Activated naive CD4-positive, alpha-beta T cell treated with anti-CD3 and anti-CD28 coated beads, Interleukin-2, amount 10 ng/mL, durations not matched to agents 7 days and 5 days (primary cell): Measurements from ENCODE around the gene CDT1.

Experiments used
- CTCF ChIA-PET: fragments of 350-600 bp; sonication (Branson Sonifier 250); formaldehyde crosslinking; loops from one replicate; lab custom pipeline; 2021; ENCODE audit warnings: antibody characterized with exemption; lab: Charles Lee
- DNase-seq: peaks from one replicate; pipeline ENCODE4 v3.0.0-alpha.2; 2020
- H3K27ac Mint-ChIP-seq: one replicate; pipeline ENCODE4 v1.8.0; 2021; ENCODE audit warnings: mild to moderate bottlenecking, moderate library complexity, mixed read lengths
- H3K27me3 Mint-ChIP-seq: one replicate; pipeline ENCODE4 v1.8.0; 2021; ENCODE audit warnings: mild to moderate bottlenecking, mixed read lengths
- H3K36me3 Mint-ChIP-seq: one replicate; pipeline ENCODE4 v1.8.0; 2021; ENCODE audit warnings: mixed read lengths
- H3K4me1 Mint-ChIP-seq: one replicate; pipeline ENCODE4 v1.8.0; 2021; ENCODE audit warnings: mixed read lengths
- H3K4me3 Mint-ChIP-seq: one replicate; pipeline ENCODE4 v1.8.0; 2021; ENCODE audit warnings: mild to moderate bottlenecking, moderate library complexity, mixed read lengths
- H3K9me3 Mint-ChIP-seq: one replicate; pipeline ENCODE4 v1.8.0; 2021; ENCODE audit warnings: mixed read lengths

Gene CDT1

DNA sequence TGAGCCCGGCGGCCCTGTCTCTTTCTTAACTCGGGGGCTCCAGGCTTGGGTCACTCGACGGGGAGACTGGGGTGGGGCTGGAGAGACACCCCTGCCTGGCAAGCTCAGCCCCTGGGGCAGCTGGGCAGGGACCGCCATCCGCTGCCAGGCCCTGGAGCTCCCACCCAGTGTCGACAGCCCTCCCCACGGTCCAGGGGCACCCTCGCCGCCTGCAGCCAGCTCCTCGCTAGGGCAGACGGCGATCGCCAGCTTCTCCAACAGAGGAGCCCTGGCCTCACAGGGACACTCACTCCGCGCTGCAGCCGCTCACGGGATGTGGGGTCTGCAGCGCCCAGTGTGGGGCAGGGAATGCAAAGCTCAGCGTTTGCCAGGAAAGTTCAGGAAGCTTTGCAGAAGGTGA is 24.1 kb downstream of the CDT1 start:
- no peak for DNase-seq
- CTCF ChIA-PET = no interaction called here
- H3K36me3 Mint-ChIP-seq = no peaks in the 10 kb centered on the region
- no peak overlapping the region for H3K4me3 Mint-ChIP-seq
- H3K27me3 Mint-ChIP-seq = no peaks in the 10 kb centered on the region
- no peaks in the 10 kb centered on the region for H3K4me1 Mint-ChIP-seq
- H3K9me3 Mint-ChIP-seq = no peaks in the 10 kb centered on the region
- H3K27ac Mint-ChIP-seq = no peak overlapping the region

DNA sequence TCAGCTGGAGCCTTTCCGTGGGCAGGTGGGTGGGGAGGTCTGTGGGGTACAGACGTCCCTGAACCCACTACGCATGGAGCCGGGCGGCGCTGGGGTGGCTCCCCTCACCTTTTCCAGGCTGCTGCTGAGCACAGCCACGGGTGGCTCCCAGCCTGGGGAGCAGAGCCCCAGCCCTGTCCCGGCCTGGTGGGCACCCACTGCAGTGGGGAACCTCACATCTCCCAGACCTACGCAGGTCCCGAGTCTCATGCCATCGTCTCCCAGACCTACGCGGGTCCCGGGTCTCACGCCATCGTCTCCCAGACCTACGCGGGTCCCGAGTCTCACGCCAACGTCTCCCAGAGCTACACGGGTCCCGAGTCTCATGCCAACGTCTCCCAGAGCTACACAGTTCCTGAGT is 25.1 kb downstream of the CDT1 start:
- no peaks in the 10 kb centered on the region for H3K9me3 Mint-ChIP-seq
- H3K27ac Mint-ChIP-seq = no peak overlapping the region
- no peaks in the 10 kb centered on the region for H3K36me3 Mint-ChIP-seq
- H3K4me1 Mint-ChIP-seq = no peaks in the 10 kb centered on the region
- no peak overlapping the region for H3K4me3 Mint-ChIP-seq
- no peak for DNase-seq
- no peaks in the 10 kb centered on the region for H3K27me3 Mint-ChIP-seq
- CTCF ChIA-PET = no interaction called here

DNA sequence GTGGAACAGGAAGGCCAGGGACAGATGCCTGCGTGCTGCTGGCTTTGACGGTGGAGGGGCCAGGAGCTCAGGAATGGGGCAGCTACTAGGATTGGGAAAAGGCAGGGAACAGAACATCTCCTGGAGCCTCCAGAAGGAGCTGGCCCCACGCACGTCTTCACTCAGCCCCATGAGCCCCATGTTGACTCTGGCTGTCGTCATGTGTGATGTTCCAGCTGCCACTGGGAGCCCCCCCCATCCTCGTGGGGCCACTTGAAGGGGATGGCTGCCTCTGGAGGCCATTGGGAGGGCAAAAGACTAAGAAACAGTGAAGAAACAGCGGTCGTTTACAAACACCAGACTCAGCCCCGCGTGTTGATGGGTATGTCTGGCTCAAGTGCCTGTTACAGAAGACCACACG is 26.7 kb downstream of the CDT1 start:
- Mint-ChIP-seq H3K4me1 (no peaks in the 10 kb centered on the region), H3K27ac (no peak overlapping the region), H3K27me3 (no peaks in the 10 kb centered on the region), H3K9me3 (no peaks in the 10 kb centered on the region), H3K36me3 (no peaks in the 10 kb centered on the region), H3K4me3 (no peak overlapping the region)
- DNase-seq = no peak
- CTCF ChIA-PET = no interaction called here

DNA sequence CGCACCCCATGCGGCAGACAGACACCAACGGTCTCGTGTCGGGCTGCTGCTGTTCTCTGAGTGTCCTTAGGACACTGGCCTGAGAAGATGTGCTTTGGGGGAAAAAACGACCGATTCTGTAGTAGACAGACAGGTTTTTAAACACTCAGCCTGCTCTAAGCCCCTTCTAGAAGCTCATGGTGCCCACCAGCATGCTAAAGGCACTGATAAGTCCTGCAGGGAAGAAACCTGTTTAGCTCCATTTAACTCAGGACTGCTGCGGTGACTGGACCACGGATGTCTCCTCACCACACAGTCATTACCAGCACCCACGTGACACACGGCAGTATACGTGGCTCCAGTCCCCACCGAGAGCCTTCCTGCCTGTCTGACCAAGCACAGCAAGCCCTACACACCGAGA is 27.2 kb downstream of the CDT1 start:
- Mint-ChIP-seq H3K36me3 (no peaks in the 10 kb centered on the region), H3K27me3 (no peaks in the 10 kb centered on the region), H3K4me3 (no peak overlapping the region), H3K9me3 (no peaks in the 10 kb centered on the region), H3K4me1 (no peaks in the 10 kb centered on the region), H3K27ac (no peak overlapping the region)
- no peak for DNase-seq
- CTCF ChIA-PET = no interaction called here

DNA sequence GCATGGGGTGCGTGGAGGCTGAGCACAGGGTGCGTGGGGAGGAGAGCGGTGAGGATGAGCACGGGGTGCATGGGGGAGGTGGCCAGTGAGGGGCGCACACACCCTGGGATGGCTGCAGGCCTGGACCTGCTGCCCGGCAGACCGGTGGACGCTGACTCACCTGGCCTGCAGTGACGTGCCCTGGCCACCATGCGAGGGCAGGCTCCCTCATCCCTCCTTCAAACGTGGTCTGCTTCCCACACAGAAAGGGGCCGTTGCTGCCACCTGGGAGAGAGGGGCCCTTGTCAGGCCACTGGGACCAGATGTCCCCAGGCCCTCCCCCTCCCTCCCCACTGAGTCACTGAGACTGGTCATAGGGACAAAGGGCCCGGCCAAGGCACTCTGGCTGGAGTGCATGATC is 28.2 kb downstream of the CDT1 start:
- Mint-ChIP-seq H3K27me3 (no peaks in the 10 kb centered on the region), H3K9me3 (no peaks in the 10 kb centered on the region), H3K4me3 (no peak overlapping the region), H3K36me3 (no peaks in the 10 kb centered on the region), H3K4me1 (no peaks in the 10 kb centered on the region), H3K27ac (no peak overlapping the region)
- CTCF ChIA-PET = no interaction called here
- no peak for DNase-seq

DNA sequence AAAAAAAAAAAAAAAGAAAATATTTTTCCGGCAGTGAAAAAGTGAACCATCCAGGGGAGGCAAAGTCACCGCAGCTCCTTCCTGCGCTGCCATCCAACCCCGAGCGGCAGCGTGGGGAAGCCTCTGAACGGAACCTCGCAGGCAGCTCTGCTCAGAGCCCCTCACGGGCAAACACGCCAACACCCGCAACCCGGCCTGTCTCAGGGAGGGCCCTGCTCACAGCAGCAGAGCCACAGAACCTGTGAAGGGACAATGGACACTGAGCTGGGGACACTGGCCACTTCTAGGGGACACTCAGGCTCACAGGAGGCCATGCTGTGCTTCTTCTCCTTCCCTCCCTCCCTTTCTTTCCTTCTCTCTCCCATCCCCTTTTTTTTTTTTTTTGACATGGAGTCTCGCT is 29.5 kb downstream of the CDT1 start:
- H3K27me3 Mint-ChIP-seq = no peaks in the 10 kb centered on the region
- no peak overlapping the region for H3K27ac Mint-ChIP-seq
- no peaks in the 10 kb centered on the region for H3K9me3 Mint-ChIP-seq
- no peak overlapping the region for H3K4me3 Mint-ChIP-seq
- no peaks in the 10 kb centered on the region for H3K4me1 Mint-ChIP-seq
- no peaks in the 10 kb centered on the region for H3K36me3 Mint-ChIP-seq
- DNase-seq = no peak
- CTCF ChIA-PET = no interaction called here

DNA sequence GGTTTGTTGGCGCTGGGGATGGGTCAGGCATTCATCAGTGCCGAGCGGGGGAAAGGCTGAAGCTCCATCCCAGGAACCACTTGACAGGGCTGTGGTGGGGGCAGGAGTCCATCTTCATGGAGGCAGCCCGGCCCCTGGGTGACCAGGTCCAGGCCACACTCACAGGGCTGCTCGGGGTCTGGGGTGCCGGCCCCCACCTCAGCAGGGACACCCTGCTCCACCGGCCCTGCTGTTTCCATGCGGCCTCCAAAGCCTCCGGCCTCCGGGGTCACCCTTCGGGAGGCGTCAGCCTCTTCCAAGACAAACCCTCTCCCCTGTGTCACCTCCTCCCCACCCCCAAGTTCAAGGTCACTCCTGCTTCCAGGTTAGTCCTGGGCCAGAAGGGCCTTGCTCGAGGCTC is 31.1 kb downstream of the CDT1 start:
- Mint-ChIP-seq H3K4me3 (no peak overlapping the region), H3K36me3 (no peaks in the 10 kb centered on the region), H3K27ac (no peak overlapping the region), H3K27me3 (no peaks in the 10 kb centered on the region), H3K9me3 (no peaks in the 10 kb centered on the region), H3K4me1 (no peaks in the 10 kb centered on the region)
- CTCF ChIA-PET = no interaction called here
- no peak for DNase-seq

DNA sequence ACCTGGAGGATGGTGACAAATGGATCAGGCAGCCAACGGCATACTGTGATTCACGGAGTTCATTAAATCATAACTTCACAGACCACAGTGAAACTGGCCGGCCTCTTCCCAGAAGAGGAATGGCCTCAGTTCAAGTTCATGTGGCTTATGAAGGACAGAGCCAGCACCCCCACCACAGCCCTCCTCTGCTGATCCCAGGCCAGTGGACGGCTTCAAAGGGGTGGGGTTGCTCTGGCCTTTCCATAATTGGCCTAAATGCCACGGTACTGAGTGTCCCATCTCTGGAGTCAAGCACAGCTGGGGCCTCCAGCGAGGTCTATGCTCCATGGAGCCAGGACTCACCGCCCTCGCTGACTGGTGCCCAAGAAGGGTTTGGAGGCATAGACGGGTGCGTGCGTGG is 31.8 kb downstream of the CDT1 start:
- Mint-ChIP-seq H3K4me3 (no peak overlapping the region), H3K4me1 (no peaks in the 10 kb centered on the region), H3K27me3 (no peaks in the 10 kb centered on the region), H3K36me3 (peaks cover 2% of the 10 kb centered on the region), H3K27ac (no peak overlapping the region), H3K9me3 (no peaks in the 10 kb centered on the region)
- CTCF ChIA-PET = no interaction called here
- DNase-seq = no peak

DNA sequence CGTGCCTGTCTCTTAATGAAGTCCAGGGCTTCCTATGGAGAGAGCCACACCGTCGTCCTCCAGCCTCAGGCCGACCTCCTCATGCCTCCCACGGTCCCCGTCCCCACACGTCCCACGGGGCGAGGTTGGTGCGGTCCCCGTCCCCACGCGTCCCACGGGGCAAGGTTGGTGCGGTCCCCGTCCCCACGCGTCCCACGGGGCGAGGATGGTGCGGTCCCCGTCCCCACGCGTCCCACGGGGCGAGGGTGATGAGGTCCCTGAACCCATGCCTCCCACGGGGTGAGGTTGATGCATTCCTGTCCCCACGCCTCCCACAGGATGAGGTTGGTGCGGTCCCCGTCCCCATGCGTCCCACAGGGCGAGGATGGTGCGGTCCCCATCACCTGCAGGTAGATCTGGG is 32.2 kb downstream of the CDT1 start:
- Mint-ChIP-seq H3K4me1 (no peaks in the 10 kb centered on the region), H3K27me3 (no peaks in the 10 kb centered on the region), H3K9me3 (no peaks in the 10 kb centered on the region), H3K4me3 (no peak overlapping the region), H3K36me3 (peaks cover 2% of the 10 kb centered on the region), H3K27ac (no peak overlapping the region)
- no peak for DNase-seq
- CTCF ChIA-PET = no interaction called here

DNA sequence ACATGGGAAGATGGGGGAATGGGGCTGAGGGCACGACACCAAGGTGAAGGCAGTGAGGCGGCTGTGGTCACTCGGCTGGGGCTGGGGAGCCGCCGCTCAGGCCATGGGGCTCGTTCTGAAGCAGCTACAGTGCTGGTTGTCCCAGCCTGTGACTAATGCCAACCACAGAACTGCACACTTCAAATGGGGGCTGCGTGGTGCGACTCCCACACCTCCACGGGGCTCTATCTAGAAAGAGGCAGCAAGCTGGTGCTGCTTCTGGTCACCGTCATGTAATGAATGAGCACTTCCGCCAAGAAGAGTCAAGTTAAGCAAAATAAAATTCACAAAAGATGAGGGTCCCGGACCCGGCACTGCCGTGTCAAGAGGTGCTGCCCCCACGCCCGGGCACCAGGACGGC is 33.2 kb downstream of the CDT1 start:
- Mint-ChIP-seq H3K4me3 (no peak overlapping the region), H3K4me1 (no peaks in the 10 kb centered on the region), H3K9me3 (no peaks in the 10 kb centered on the region)

DNA sequence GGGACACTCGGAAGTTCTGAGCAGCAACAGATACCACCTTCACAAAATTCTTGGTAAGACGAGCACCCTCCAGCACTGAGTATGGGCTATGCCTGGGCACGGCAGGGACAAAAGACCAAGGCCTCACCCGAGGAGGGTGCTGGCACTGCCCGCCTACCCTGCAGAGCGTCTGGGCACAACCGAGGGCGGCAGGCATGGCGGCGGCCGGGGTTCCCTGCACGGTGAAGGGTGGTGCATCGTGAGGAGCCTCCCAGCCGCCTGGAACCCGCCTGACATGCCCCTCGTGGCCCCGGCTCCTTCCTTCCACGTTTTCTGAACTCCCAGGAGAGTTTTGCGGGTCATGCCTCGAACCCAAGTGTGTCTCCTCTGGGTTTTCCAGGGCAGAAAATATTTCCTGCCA is 34.2 kb downstream of the CDT1 start:
- no peak overlapping the region for H3K27ac Mint-ChIP-seq
- DNase-seq = no peak
- H3K27me3 Mint-ChIP-seq = no peaks in the 10 kb centered on the region
- H3K9me3 Mint-ChIP-seq = no peaks in the 10 kb centered on the region
- H3K36me3 Mint-ChIP-seq = peaks cover 2% of the 10 kb centered on the region
- no peak overlapping the region for H3K4me3 Mint-ChIP-seq
- CTCF ChIA-PET = no interaction called here
- no peaks in the 10 kb centered on the region for H3K4me1 Mint-ChIP-seq

More for the DNA sequence above, 33.2 kb downstream of the CDT1 start:
- Mint-ChIP-seq H3K36me3 (peaks cover 2% of the 10 kb centered on the region), H3K27me3 (no peaks in the 10 kb centered on the region), H3K27ac (no peak overlapping the region)
- CTCF ChIA-PET = no interaction called here
- no peak for DNase-seq

DNA sequence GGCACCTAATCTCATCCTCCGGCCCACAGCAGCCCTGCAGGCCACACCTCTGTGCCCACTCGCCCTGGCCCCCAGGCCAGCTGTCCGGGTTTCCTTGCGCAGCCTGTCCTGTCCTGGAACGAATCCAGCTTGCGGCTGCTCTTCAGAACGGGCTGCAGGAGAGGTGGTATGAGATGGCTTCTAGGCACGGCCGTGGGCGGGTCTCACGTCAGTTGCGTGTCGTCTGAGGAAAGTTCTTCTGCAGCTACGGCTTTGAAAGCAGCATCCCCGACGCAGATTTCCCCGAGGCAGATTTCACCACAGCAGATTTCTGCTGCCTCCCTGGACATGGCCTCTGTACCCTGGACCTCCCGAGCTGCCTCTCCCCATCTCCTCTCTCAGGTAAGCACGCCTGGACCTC is 35.0 kb downstream of the CDT1 start:
- Mint-ChIP-seq H3K27ac (no peak overlapping the region), H3K36me3 (peaks cover 2% of the 10 kb centered on the region), H3K27me3 (no peaks in the 10 kb centered on the region), H3K4me3 (no peak overlapping the region), H3K4me1 (no peaks in the 10 kb centered on the region), H3K9me3 (no peaks in the 10 kb centered on the region)
- CTCF ChIA-PET = no interaction called here
- DNase-seq = no peak

DNA sequence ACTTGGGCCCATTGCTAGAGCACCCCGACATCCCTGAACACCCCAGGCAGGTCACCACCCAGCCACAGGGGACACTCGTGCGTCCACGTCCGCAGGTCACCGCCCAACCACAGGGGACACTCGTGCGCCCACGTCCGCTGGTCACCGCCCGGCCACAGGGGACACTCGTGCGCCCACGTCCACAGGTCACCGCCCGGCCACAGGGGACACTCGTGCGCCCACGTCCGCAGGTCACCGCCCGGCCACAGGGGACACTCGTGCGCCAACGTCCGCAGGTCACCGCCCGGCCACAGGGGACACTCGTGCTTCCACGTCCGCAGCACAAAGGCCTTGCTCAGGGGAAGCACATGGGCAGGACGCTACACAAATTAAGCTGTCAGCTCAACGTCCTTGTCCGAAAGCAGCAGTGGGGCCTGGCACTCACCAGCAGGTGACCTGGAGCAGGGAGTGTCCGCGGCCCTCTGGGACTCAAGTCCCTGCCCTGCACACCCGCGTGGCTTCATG is 35.5 kb downstream of the CDT1 start:
- no peak overlapping the region for H3K4me3 Mint-ChIP-seq
- CTCF ChIA-PET = no interaction called here
- no peaks in the 10 kb centered on the region for H3K27me3 Mint-ChIP-seq
- H3K27ac Mint-ChIP-seq = no peak overlapping the region
- H3K9me3 Mint-ChIP-seq = no peaks in the 10 kb centered on the region
- no peaks in the 10 kb centered on the region for H3K4me1 Mint-ChIP-seq
- peaks cover 2% of the 10 kb centered on the region for H3K36me3 Mint-ChIP-seq
- no peak for DNase-seq

DNA sequence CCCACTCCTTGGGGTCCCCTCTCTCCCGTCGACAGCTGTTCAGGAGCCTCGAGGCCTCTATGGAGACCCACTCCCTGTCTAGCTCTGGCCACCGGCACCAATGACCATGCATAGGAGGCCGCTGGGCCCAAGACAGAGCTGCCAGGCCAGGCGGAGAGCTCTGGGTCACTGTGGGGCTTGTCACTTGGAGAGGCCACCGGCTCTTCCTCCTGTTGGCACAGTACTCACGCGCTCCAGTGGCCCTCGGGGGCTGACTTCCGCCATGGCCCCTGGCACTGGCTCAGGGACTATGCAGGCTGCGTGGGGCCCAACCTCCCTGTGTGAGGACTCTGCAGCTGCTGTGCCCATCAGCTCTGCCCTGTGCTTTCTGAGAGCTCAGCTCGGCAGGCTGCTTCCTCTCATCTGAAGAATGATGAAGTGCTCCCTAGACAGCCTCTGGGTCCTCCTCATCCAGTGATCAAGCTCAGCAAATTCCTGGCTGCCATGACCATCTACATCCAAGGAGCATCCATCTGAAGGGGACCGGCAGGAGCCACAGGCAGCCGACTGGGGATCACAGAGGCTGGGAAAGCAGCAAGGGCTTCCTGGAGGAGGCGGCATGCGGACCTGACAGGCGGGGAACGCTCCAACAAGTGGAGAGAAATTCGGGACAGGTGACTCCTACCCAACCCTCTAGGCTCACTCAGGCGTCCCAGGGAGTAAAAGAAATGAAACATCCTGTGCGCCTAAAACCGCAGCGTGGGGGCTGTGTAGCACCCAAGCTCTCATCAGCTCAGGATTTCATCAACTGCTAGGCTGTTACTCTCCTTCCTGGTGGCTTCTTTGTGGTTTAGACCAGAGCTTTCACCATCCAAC is 36.4 kb downstream of the CDT1 start:
- no peak overlapping the region for H3K27ac Mint-ChIP-seq
- H3K27me3 Mint-ChIP-seq = no peaks in the 10 kb centered on the region
- H3K4me1 Mint-ChIP-seq = no peaks in the 10 kb centered on the region
- no peak for DNase-seq
- CTCF ChIA-PET = interaction anchor here (0.8 kb wide), 1 partner anchor 25 kb away, joined by 3 read pairs; no protein-coding TSS in a partner anchor
- no peaks in the 10 kb centered on the region for H3K9me3 Mint-ChIP-seq
- H3K4me3 Mint-ChIP-seq = no peak overlapping the region
- peaks cover 2% of the 10 kb centered on the region for H3K36me3 Mint-ChIP-seq

DNA sequence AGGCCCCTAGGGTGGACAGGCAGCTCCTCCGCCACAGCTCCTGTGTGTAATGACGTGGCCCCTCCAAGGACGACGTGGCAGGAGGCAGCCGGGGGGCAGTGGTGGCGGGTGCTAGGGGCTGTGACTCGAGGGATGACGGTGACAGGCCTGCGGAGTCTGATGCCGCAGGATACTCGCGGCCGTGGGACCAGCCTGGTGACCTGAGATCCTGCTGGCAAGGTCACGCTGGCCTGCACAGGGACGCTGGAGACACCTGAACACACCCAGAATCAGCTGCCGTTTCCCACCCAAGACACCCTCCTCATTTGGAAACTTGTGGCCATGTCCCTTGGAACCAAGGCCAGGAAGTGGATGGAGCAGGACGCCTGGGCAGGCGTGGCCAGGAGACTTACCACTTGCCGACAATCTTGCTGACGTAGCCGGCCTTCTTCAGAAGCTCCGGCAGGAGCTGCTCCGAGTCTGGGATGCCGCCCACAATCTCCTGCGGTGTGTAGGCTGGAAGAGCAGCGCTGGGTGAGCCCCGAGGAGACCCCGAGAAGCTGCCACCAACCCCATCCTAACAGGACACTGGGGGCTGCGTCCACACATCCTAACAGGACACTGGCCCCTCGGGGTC is 37.1 kb downstream of the CDT1 start:
- Mint-ChIP-seq H3K27ac (no peak overlapping the region), H3K9me3 (no peaks in the 10 kb centered on the region), H3K27me3 (no peaks in the 10 kb centered on the region), H3K4me3 (no peak overlapping the region), H3K4me1 (no peaks in the 10 kb centered on the region), H3K36me3 (peaks cover 2% of the 10 kb centered on the region)
- CTCF ChIA-PET = no interaction called here
- DNase-seq = no peak
